ENCODE measurements around the gene DKK3. TPM values are rescaled to one million over a fixed set of nuclear protein-coding genes. Genes with fewer than 3 reads are reported as not detected.

Gene DKK3
- polyA plus RNA-seq, 3 donors = not detected

- Mint-ChIP-seq H3K4me1 (no peaks in the 10 kb centered on the region), H3K4me3 (no peak overlapping the region), H3K9me3 (peaks cover 0 to 12% (median 7%) of the 10 kb centered on the region in 7 donors), H3K27ac (no peak overlapping the region), H3K27me3 (ENCODE audit: low read depth in 3 of 3) (peaks cover 24 to 38% (median 31%) of the 10 kb centered on the region in 3 donors), H3K36me3 (no peaks in the 10 kb centered on the region)
- Histone ChIP-seq H3K27me3 (ENCODE audit: control insufficient read depth in 2 of 2, insufficient read depth in 2 of 2, low read length in 2 of 2) (peaks cover 17 to 31% of the 10 kb centered on the region in 2 donors), H4K20me1 (ENCODE audit: insufficient read depth, low read length) (no peaks in the 10 kb centered on the region), H3K4me2 (replicated peaks; ENCODE audit: extremely low read depth, low read length, poor library complexity, severe bottlenecking) (no peak overlapping the region), H3K79me2 (ENCODE audit: insufficient read depth, low read length) (no peaks in the 10 kb centered on the region), H3K4me3 (replicated peaks in 1 of 3; ENCODE audit: low read depth in 2 of 3, low read length in 3 of 3) (no peak overlapping the region), H2AFZ (ENCODE audit: insufficient read depth, low read depth, low read length, poor library complexity, severe bottlenecking) (no peak overlapping the region), H3K27ac (ENCODE audit: low read depth in 1 of 2, low read length in 2 of 2) (no peak overlapping the region), H3K36me3 (replicated peaks in 1 of 2; ENCODE audit: control insufficient read depth in 1 of 2, insufficient read depth in 2 of 2, low read length in 2 of 2) (no peaks in the 10 kb centered on the region), H3K4me1 (ENCODE audit: control insufficient read depth in 1 of 2, insufficient read depth in 2 of 2, low read length in 2 of 2) (no peaks in the 10 kb centered on the region), H3K9ac (ENCODE audit: insufficient read depth, low read length, poor library complexity, severe bottlenecking) (no peak overlapping the region), H3K9me3 (replicated peaks in 1 of 2; ENCODE audit: control insufficient read depth in 1 of 2, insufficient read depth in 1 of 2, low read length in 2 of 2) (peaks cover 0 to 4% of the 10 kb centered on the region in 2 donors)
- TF ChIP-seq, protein P1, sequence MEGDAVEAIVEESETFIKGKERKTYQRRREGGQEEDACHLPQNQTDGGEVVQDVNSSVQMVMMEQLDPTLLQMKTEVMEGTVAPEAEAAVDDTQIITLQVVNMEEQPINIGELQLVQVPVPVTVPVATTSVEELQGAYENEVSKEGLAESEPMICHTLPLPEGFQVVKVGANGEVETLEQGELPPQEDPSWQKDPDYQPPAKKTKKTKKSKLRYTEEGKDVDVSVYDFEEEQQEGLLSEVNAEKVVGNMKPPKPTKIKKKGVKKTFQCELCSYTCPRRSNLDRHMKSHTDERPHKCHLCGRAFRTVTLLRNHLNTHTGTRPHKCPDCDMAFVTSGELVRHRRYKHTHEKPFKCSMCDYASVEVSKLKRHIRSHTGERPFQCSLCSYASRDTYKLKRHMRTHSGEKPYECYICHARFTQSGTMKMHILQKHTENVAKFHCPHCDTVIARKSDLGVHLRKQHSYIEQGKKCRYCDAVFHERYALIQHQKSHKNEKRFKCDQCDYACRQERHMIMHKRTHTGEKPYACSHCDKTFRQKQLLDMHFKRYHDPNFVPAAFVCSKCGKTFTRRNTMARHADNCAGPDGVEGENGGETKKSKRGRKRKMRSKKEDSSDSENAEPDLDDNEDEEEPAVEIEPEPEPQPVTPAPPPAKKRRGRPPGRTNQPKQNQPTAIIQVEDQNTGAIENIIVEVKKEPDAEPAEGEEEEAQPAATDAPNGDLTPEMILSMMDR (IDR thresholded peaks at IDR 0.05) = no peak
- no peak for DNase-seq
- intact Hi-C loops (cut with micrococcal nuclease) = no loop called here
Measured at GRCh38 chr11:12015486-12015885, 7.1 kb upstream of the DKK3 start.

- no peak overlapping the region for H3K4me3 ChIP-seq (replicated peaks in 1 of 3; ENCODE audit: low read depth in 2 of 3, low read length in 3 of 3)
- H3K4me1 ChIP-seq (ENCODE audit: control insufficient read depth in 1 of 2, insufficient read depth in 2 of 2, low read length in 2 of 2) = no peaks in the 10 kb centered on the region
- DNase-seq = no peak
- H3K79me2 ChIP-seq (ENCODE audit: insufficient read depth, low read length) = no peaks in the 10 kb centered on the region
- peaks cover 0 to 24% (median 10%) of the 10 kb centered on the region in 7 donors for H3K9me3 Mint-ChIP-seq
- intact Hi-C loops (cut with micrococcal nuclease) = no loop called here
- H3K27ac Mint-ChIP-seq = no peak overlapping the region
- no peak overlapping the region for H2AFZ ChIP-seq (ENCODE audit: insufficient read depth, low read depth, low read length, poor library complexity, severe bottlenecking)
- H3K36me3 ChIP-seq (replicated peaks in 1 of 2; ENCODE audit: control insufficient read depth in 1 of 2, insufficient read depth in 2 of 2, low read length in 2 of 2) = no peaks in the 10 kb centered on the region
- H3K9ac ChIP-seq (ENCODE audit: insufficient read depth, low read length, poor library complexity, severe bottlenecking) = no peak overlapping the region
- peaks cover 29 to 45% of the 10 kb centered on the region in 2 donors for H3K27me3 ChIP-seq (ENCODE audit: control insufficient read depth in 2 of 2, insufficient read depth in 2 of 2, low read length in 2 of 2)
- peaks cover 38 to 51% (median 46%) of the 10 kb centered on the region in 3 donors for H3K27me3 Mint-ChIP-seq (ENCODE audit: low read depth in 3 of 3)
- H3K4me3 Mint-ChIP-seq = no peak overlapping the region
- no peak overlapping the region for H3K27ac ChIP-seq (ENCODE audit: low read depth in 1 of 2, low read length in 2 of 2)
- WGBS (ENCODE audit: insufficient coverage) = 83% methylated on average over 2 of the region's 3 CpGs
- no peak overlapping the region for H3K4me2 ChIP-seq (replicated peaks; ENCODE audit: extremely low read depth, low read length, poor library complexity, severe bottlenecking)
- H3K4me1 Mint-ChIP-seq = peaks cover 5% of the 10 kb centered on the region
- TF ChIP-seq, protein P1 (IDR thresholded peaks at IDR 0.05) = no peak
- peaks cover 3 to 4% of the 10 kb centered on the region in 2 donors for H3K36me3 Mint-ChIP-seq
- H4K20me1 ChIP-seq (ENCODE audit: insufficient read depth, low read length) = no peaks in the 10 kb centered on the region
- H3K9me3 ChIP-seq (replicated peaks in 1 of 2; ENCODE audit: control insufficient read depth in 1 of 2, insufficient read depth in 1 of 2, low read length in 2 of 2) = peaks cover 0 to 14% of the 10 kb centered on the region in 2 donors
Measured at GRCh38 chr11:12013781-12014180, 5.4 kb upstream of the DKK3 start.
